IMR-90 (cell line): ENCODE data around the gene LAMC2.

Experiments used
- CTCF ChIP-seq: conservative IDR thresholded peaks from 2 replicates; pipeline ENCODE4 v1.5.1; 2012; ENCODE audit warnings: mild to moderate bottlenecking, low read depth, low read length, improper control_type of control experiment
- POLR2A ChIP-seq: IDR thresholded peaks from 2 replicates; pipeline ENCODE4 v1.6.1; 2012; ENCODE audit warnings: mild to moderate bottlenecking, low read depth, low read length

GRCh38 chr1:183244466-183244865 is 58.4 kb downstream of the LAMC2 start:
- TF ChIP-seq CTCF, result no peak
- no peak for TF ChIP-seq POLR2A
